Measurements from ENCODE around the gene TJAP1. TPM values are rescaled to one million over a fixed set of nuclear protein-coding genes. Genes with fewer than 3 reads are reported as not detected.

The TJAP1 gene
- total and polyA plus RNA-seq, 12 donors: 13.0 to 29.7 (median 19.6) TPM

DNA sequence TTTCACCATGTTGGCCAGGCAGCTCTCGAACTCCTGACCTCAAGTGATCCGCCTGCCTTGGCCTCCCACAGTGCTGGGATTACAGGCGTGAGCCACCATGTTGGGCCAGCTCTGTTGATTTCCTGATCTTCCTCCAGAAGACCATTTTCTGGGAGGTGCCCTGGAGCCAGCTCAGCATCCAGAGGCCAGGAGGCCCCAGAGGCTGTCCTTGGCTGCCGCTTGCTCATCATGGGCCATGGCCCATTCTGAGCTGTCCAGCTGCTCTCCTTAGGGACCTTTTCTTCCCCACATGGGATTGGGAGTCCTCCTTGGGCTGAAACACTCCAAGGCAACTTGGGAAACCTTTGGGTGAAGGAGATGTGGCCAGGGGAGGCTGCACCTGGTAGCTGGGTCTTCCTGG is 17.4 kb downstream of the TJAP1 start:
- Histone ChIP-seq H3K27ac (peak overlapping the region in 1 of 10 donors; percentile 9), H3K9me3 (no peaks in the 10 kb centered on the region), H3K4me3 (no peak overlapping the region), H3K4me1 (peaks cover 0 to 70% (median 32%) of the 10 kb centered on the region in 9 donors), H3K27me3 (no peaks in the 10 kb centered on the region), H3K36me3 (peaks cover 0 to 27% (median 14%) of the 10 kb centered on the region in 9 donors)
- no peak for ATAC-seq
- no peak for TF ChIP-seq CTCF (IDR thresholded peaks at IDR 0.05)
- no peak for DNase-seq
- 94 to 97% methylated on average over 4 of the region's 4 CpGs for WGBS, 2 donors
- intact Hi-C loops (cut with DNase I): loop anchor here in 4 of 10 donors (5.0 to 10.0 kb wide), 4 partner anchors 37 to 130 kb away; partner anchors contain the start of genes DLK2 (in 2 of the 4) and ZNF318 (in 2 of the 4)

GRCh38 chr6:43495409-43495941 is 18.1 kb downstream of the TJAP1 start:
- H3K4me1 ChIP-seq: peaks cover 0 to 77% (median 35%) of the 10 kb centered on the region in 9 donors
- WGBS, 2 donors: 71 to 83% methylated on average over 4 of the region's 4 CpGs
- intact Hi-C loops (cut with DNase I): loop anchor here in 4 of 10 donors (5.0 to 10.0 kb wide), 4 partner anchors 38 to 131 kb away; partner anchors contain the start of genes DLK2 (in 2 of the 4) and ZNF318 (in 2 of the 4)

DNA sequence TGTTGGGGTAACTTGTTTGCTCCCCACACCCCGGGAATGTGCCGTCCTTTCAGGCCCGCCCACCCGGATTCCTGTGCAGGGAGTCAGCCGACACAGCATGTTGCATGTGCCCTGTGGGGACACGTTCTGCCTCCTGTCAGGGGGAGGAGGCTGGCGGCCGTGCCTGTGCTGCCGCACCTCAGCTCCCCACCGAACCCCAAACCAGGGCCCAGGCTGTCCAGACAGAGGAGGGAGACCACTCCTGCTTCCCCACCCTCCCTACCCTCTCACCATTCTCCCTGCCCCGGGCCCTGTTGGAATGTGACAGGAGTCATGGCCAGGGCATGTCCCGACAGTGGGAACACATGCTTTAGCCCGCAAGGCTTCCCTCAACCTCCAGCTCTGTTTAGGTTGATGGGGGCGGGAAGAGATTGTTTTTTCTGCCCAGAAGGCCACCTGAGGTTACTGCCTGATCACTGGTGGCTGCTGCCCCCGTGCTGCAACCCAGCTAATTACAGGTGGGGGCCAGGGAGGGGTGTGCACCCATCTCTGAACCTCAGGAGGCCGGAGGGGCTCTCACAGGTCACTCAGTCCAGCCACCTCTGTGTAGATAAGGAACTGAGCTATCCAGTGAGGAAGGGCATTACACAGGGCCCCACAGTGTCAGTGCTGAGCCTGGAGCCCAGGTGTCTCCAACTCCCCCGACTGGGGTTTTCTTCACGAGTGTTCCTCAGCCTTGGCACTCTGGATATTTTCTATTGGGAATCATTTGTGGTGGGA is 19.2 kb downstream of the TJAP1 start:
- intact Hi-C loops (cut with DNase I): loop anchor here in 5 of 10 donors (2.0 to 10.0 kb wide), 5 partner anchors 39 to 132 kb away; partner anchors contain the start of genes DLK2 (in 3 of the 5) and ZNF318 (in 2 of the 5)
- ATAC-seq (peak; percentile 13 to 57 (median 37)), DNase-seq (no peak)
- Histone ChIP-seq H3K9me3 (no peaks in the 10 kb centered on the region), H3K4me3 (no peak overlapping the region), H3K27me3 (no peaks in the 10 kb centered on the region), H3K4me1 (peaks cover 0 to 85% (median 43%) of the 10 kb centered on the region in 9 donors), H3K36me3 (peaks cover 0 to 41% (median 16%) of the 10 kb centered on the region in 9 donors), H3K27ac (peak overlapping the region in 4 of 10 donors; percentile 5 to 74 (median 30))
- WGBS, 2 donors: 40 to 43% methylated on average over 18 of the region's 18 CpGs
- TF ChIP-seq CTCF (IDR thresholded peaks at IDR 0.05): peak in 8 of 9 donors; percentile 35 to 75 (median 66)

More at GRCh38 chr6:43495409-43495941, 18.1 kb downstream of the TJAP1 start:
- no peak for DNase-seq
- no peaks in the 10 kb centered on the region for H3K27me3 ChIP-seq
- no peak overlapping the region for H3K4me3 ChIP-seq
- H3K27ac ChIP-seq: peak overlapping the region in 3 of 10 donors; percentile 20 to 39 (median 24)
- TF ChIP-seq CTCF (IDR thresholded peaks at IDR 0.05): peak in 4 of 9 donors; percentile 14 to 29 (median 23)
- ATAC-seq: no peak
- H3K36me3 ChIP-seq: peaks cover 0 to 32% (median 16%) of the 10 kb centered on the region in 9 donors
- H3K9me3 ChIP-seq: no peaks in the 10 kb centered on the region

GRCh38 chr6:43497129-43497396 is 19.7 kb downstream of the TJAP1 start:
- WGBS, 2 donors: 65 to 75% methylated on average over 6 of the region's 6 CpGs
- intact Hi-C loops (cut with DNase I): loop anchor here in 5 of 10 donors (2.0 to 10.0 kb wide), 5 partner anchors 40 to 132 kb away; partner anchors contain the start of genes DLK2 (in 3 of the 5) and ZNF318 (in 2 of the 5)
- no peak for ATAC-seq

More at GRCh38 chr6:43497129-43497396, 19.7 kb downstream of the TJAP1 start:
- Histone ChIP-seq H3K27ac (peak overlapping the region in 3 of 10 donors; percentile 39 to 74 (median 58)), H3K27me3 (no peaks in the 10 kb centered on the region), H3K9me3 (no peaks in the 10 kb centered on the region), H3K4me3 (no peak overlapping the region), H3K36me3 (peaks cover 0 to 43% (median 17%) of the 10 kb centered on the region in 9 donors), H3K4me1 (peaks cover under 1 to 80% (median 43%) of the 10 kb centered on the region in 9 donors)
- no peak for DNase-seq
- TF ChIP-seq CTCF (IDR thresholded peaks at IDR 0.05): no peak

Data from heart right ventricle (tissue), 16 donors.